Measurements from ENCODE around the gene SMYD3. TPM values are rescaled to one million over a fixed set of nuclear protein-coding genes. Genes with fewer than 3 reads are reported as not detected.

Gene SMYD3
- total RNA-seq, 1 donor from 2014 or later: 24.2 TPM

DNA sequence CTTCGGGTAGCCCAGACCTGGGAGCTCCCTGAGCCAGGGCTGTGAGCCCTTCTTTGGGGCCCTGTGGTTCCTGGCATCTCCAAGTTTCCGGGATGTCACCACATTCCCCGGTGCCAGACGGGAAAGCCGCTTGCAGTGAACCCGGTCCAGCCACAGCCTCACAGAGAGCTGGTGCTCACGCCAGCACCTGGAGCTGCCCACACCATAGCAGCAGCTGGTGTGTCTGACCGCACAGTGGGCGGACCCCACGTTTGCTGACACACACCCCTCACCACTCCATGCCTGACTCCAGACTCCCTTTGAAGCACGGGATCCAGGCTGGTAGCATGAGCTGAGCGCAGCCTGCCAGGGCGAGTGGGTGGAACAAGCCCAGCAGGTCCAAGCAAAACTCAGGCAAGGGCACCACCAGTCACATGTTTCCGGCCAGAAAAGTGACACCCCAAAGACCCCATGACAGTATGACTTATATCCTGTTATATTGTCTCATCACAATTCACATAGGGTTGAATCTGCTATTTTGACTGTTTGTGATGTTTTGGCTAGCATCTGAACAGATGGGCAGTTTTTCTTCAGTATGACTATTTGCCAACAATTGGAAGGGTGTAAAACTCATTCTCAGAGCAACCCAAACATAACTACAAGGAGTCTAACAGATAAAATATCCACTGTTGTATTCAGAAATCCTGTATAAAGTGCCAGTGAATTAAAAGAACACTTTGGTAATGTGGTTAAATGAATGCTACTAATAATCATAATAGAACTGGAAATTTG lies 285.4 kb downstream of the SMYD3 start:
- no peak for DNase-seq (ENCODE audit: low read depth, low spot score)
- H3K4me3 Mint-ChIP-seq: no peak overlapping the region
- H3K27ac Mint-ChIP-seq (ENCODE audit: unreplicated experiment): no peak overlapping the region
- no peaks in the 10 kb centered on the region for H3K27me3 Mint-ChIP-seq (ENCODE audit: low read depth)
- TF ChIP-seq, protein P1, sequence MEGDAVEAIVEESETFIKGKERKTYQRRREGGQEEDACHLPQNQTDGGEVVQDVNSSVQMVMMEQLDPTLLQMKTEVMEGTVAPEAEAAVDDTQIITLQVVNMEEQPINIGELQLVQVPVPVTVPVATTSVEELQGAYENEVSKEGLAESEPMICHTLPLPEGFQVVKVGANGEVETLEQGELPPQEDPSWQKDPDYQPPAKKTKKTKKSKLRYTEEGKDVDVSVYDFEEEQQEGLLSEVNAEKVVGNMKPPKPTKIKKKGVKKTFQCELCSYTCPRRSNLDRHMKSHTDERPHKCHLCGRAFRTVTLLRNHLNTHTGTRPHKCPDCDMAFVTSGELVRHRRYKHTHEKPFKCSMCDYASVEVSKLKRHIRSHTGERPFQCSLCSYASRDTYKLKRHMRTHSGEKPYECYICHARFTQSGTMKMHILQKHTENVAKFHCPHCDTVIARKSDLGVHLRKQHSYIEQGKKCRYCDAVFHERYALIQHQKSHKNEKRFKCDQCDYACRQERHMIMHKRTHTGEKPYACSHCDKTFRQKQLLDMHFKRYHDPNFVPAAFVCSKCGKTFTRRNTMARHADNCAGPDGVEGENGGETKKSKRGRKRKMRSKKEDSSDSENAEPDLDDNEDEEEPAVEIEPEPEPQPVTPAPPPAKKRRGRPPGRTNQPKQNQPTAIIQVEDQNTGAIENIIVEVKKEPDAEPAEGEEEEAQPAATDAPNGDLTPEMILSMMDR (conservative IDR thresholded peaks at IDR 0.05): no peak
- no peaks in the 10 kb centered on the region for H3K36me3 Mint-ChIP-seq (ENCODE audit: low read depth)
- peaks cover 21% of the 10 kb centered on the region for H3K4me1 Mint-ChIP-seq
- H3K9me3 Mint-ChIP-seq: no peaks in the 10 kb centered on the region

GRCh38 chr1:246220495-246221065 lies 286.5 kb downstream of the SMYD3 start:
- TF ChIP-seq, protein P1 (conservative IDR thresholded peaks at IDR 0.05): no peak
- no peak for DNase-seq (ENCODE audit: low read depth, low spot score)
- no peaks in the 10 kb centered on the region for H3K27me3 Mint-ChIP-seq (ENCODE audit: low read depth)
- H3K9me3 Mint-ChIP-seq: no peaks in the 10 kb centered on the region
- peaks cover under 1% of the 10 kb centered on the region for H3K36me3 Mint-ChIP-seq (ENCODE audit: low read depth)
- H3K27ac Mint-ChIP-seq (ENCODE audit: unreplicated experiment): no peak overlapping the region
- peaks cover 23% of the 10 kb centered on the region for H3K4me1 Mint-ChIP-seq
- H3K4me3 Mint-ChIP-seq: no peak overlapping the region

GRCh38 chr1:246219508-246220030 lies 287.5 kb downstream of the SMYD3 start:
- Mint-ChIP-seq H3K36me3 (ENCODE audit: low read depth) (peaks cover 2% of the 10 kb centered on the region), H3K27me3 (ENCODE audit: low read depth) (no peaks in the 10 kb centered on the region), H3K4me1 (peaks cover 26% of the 10 kb centered on the region), H3K27ac (ENCODE audit: unreplicated experiment) (peak overlapping the region; percentile 51), H3K9me3 (no peaks in the 10 kb centered on the region), H3K4me3 (no peak overlapping the region)
- TF ChIP-seq, protein P1 (conservative IDR thresholded peaks at IDR 0.05): no peak
- DNase-seq (ENCODE audit: low read depth, low spot score): peak; percentile 12

DNA sequence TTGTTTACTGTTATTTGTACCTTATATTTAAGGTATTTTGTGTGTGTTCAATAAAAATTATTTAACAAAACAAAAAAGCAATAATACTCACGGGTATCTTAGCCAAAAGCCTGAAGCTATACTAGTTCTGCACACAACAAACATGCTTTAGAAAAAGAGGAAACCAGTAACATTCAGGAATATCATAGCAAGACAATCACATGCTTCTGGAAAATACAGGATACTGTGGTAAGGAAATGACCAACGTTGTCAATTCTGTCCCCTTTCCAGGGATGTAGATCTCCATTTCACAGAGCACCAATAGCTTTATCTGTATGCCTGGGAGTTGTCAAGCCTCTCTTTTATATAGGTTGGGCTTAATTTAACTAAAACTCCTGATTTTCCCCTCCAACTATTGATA lies 288.4 kb downstream of the SMYD3 start:
- H3K27ac Mint-ChIP-seq (ENCODE audit: unreplicated experiment): no peak overlapping the region
- no peaks in the 10 kb centered on the region for H3K9me3 Mint-ChIP-seq
- H3K4me1 Mint-ChIP-seq: peaks cover 26% of the 10 kb centered on the region
- TF ChIP-seq, protein P1 (conservative IDR thresholded peaks at IDR 0.05): no peak
- no peak overlapping the region for H3K4me3 Mint-ChIP-seq
- no peak for DNase-seq (ENCODE audit: low read depth, low spot score)
- peaks cover 2% of the 10 kb centered on the region for H3K36me3 Mint-ChIP-seq (ENCODE audit: low read depth)
- no peaks in the 10 kb centered on the region for H3K27me3 Mint-ChIP-seq (ENCODE audit: low read depth)

DNA sequence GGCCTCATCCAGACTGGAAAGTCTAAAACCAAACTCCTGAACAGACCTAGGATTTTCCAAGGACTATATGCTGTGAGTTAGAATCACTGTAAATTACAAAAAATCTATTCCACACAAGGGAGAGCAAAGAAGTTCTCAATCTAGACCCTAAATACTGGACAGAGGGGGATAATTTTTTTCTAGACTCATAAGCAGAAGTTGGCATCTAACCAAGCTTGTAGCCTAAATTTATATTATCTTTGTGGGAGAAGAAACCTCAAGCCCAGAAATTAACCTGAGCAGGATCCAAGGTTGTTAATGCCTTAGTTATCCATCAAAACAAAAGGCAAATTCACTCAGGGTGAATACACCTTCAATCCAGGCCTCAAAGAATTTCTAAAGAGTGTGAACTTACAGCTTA lies 290.2 kb downstream of the SMYD3 start:
- Mint-ChIP-seq H3K4me3 (no peak overlapping the region), H3K27me3 (ENCODE audit: low read depth) (no peaks in the 10 kb centered on the region), H3K27ac (ENCODE audit: unreplicated experiment) (no peak overlapping the region), H3K9me3 (no peaks in the 10 kb centered on the region), H3K36me3 (ENCODE audit: low read depth) (peaks cover 2% of the 10 kb centered on the region), H3K4me1 (peaks cover 26% of the 10 kb centered on the region)
- TF ChIP-seq, protein P1 (conservative IDR thresholded peaks at IDR 0.05): no peak
- no peak for DNase-seq (ENCODE audit: low read depth, low spot score)
